NOMO-1 treated with DMSO at 0.1 percent for 48 hours (cell line): ENCODE results near the gene UBE2B.

Source experiments
- DNase-seq: peaks from one replicate; lab custom pipeline; 2025; ENCODE audit not compliant: unreplicated experiment; lab: John Stamatoyannopoulos, UW

Gene UBE2B

DNA sequence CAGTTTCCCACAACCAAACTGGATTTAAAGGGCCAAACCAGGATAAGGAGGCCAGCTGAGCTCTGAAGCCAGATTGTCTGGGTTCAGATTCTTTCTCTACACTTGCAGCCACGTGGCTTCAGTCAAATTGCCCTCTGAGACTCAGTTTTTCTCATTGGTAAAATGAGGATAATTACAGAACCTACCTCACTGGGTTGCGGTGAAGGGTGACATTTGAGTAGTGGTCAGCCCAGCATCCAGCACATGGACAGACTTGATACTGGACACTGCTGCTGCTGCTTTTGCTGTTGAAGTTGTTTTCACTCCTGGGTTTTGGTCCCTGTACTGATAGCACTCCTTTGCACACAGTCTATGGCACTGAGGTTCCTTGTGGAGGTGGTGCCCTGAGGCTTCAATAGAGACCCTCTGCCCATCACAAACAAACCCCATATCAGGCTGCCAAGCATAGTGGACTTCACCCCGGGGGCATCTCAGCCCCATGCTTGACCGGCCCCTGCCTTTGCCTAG, 66.0 kb downstream of the UBE2B start:
- DNase-seq = no peak

DNA sequence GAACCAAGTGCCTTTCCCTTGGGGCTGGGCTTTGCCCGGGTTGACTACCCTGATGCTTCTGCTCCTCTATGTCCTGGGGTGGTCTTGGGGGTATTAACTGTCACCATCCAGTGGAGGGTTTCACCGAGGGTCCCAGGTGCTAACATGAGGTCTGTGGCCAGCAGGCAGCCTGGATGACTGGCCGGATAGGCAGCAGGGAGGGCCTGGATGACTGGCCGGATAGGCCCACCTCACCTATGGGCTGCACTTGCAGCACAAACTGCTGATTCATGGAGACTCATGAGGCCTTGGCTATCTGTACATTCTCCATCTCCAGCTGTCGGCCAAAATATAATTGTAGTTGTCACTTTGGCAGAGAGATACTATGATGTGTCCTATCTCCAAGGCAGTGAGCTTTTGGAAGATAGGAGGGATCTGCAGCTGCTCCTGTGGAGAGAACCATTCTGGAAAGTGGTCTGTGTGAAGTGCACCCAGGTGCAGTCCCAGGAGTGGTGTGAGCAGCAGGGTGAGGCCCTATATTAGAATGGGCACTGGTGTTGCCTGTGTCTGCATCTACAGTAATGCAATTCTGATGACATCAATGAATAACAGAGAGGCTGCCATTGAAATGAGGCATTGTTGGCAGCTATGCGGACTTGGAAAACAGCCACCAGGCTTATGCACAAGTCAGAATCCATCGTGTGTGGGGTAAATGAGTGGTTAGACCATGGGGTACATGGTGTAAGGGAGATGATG, 66.6 kb downstream of the UBE2B start:
- DNase-seq = no peak

DNA sequence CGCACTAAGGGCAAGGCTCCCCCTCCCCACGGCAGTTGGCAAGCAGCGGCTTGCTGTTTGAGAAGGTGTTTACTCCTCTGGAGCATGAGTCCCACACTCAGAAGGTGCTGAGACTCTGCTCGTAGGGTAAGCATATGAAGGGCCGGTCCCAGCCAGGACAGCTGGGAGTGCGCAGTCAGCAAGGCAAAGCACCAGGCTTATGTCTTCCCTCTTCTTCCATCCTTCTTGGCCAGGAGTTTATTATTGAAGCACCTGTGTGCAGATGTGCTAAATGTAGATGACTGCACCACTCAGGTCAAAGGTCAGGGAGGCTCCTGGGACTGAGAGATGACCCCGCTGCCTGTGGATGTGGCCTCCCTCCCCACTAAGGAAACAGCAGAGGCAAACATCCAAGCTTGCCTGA, 67.4 kb downstream of the UBE2B start:
- no peak for DNase-seq

DNA sequence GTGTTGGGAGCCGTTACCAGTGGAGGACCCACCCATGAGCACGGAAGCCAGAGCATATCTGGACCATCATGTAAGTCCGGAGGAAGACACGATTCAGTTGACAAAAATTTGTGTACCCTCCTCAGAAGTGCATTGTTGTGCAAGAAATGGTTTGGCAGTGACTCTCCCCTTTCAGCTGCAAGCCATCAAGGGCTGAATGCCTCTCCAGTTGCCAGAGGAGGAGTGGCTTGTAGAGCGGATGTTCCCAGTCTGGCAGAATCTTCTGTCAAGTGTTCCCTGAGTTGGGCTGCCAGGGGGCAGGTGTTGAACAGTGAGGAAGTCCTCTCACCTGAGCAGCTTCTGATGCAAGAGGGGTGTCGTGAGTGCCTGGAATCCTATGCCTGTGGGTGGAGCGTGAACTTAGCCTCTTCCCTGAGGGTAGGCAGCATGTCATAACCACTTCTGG, 67.9 kb downstream of the UBE2B start:
- DNase-seq = no peak

DNA sequence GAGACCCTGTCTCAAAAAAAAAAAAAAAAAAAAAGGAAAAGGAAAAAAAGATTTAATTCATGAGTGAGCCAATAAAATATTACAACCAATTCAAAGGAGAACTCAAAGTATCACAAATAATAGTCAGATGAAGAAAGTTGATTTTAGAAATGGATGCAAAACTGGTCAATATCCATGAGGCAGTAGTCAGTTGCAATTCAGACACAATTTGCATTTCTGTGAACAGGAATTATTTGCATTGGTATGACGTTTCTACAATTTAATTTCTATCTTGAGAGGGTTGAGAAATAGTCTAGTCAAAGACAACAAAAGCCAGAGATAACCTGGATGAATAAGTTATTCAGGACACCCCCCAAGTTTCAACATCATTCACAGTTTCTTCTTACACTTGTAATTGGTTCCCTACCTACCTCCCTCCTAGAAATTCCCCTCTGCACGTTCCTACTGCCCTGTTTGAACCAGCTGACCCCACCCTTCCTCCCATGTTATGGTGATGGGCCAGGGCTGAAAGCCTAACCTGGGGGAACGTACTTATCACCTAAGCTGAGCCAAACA, 68.9 kb downstream of the UBE2B start:
- DNase-seq = no peak
